ENCODE data around the gene PCSK5.

DNA sequence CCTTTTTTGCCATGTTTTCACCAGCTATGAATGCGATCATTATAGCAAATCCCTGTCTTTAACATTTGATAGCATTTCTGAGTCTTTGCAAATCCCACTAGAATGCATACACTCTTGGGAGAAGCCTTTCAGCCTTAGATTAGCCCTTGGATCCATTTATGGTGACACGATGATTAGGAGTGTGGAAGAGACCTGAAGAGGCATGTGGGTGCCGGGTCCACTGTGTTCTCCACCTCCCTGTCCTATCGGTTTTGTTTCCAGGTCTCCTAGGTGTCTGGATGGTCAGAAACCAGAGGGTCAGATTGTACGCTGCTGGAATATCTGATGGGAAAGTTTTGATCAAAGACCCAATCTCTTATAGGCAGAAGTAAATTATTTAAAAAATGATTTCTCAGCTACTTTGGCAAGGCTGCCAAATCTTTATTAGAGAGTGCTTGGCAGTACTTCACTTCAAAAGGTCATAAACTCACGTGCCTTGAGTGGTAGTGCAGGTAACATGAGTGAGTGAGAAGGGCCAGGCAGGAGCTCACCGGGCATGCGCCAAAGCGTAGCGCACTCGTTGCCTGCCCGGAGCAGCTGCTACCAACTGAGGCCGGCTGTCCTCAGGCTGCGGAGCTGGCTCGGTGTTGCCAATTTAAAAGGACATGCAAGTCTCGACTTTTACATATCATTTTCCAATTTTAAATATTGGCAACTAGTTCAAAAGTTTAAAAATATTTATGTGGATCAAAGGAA, 51.3 kb downstream of the PCSK5 start:
- TF ChIP-seq, protein P1, sequence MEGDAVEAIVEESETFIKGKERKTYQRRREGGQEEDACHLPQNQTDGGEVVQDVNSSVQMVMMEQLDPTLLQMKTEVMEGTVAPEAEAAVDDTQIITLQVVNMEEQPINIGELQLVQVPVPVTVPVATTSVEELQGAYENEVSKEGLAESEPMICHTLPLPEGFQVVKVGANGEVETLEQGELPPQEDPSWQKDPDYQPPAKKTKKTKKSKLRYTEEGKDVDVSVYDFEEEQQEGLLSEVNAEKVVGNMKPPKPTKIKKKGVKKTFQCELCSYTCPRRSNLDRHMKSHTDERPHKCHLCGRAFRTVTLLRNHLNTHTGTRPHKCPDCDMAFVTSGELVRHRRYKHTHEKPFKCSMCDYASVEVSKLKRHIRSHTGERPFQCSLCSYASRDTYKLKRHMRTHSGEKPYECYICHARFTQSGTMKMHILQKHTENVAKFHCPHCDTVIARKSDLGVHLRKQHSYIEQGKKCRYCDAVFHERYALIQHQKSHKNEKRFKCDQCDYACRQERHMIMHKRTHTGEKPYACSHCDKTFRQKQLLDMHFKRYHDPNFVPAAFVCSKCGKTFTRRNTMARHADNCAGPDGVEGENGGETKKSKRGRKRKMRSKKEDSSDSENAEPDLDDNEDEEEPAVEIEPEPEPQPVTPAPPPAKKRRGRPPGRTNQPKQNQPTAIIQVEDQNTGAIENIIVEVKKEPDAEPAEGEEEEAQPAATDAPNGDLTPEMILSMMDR (IDR thresholded peaks at IDR 0.05 in 2 of 3, conservative IDR thresholded peaks at IDR 0.05 in 1 of 3; ENCODE audit: borderline replicate concordance in 1 of 3, insufficient read depth in 1 of 3, low read depth in 2 of 3, low read length in 2 of 3): no peak
- TF ChIP-seq TCF7L2 (IDR thresholded peaks at IDR 0.05; ENCODE audit: borderline replicate concordance, extremely low read depth, insufficient read depth, insufficient read length) (no peak), YY1 (IDR thresholded peaks at IDR 0.05; ENCODE audit: extremely low read depth, insufficient replicate concordance, low read depth, low read length) (no peak), EZH2 (IDR thresholded peaks at IDR 0.05) (no peak), SRF (IDR thresholded peaks at IDR 0.05; ENCODE audit: low read depth) (no peak), POLR2AphosphoS5 (IDR thresholded peaks at IDR 0.05; ENCODE audit: low read depth, low read length) (no peak)
- TF ChIP-seq, protein P2, sequence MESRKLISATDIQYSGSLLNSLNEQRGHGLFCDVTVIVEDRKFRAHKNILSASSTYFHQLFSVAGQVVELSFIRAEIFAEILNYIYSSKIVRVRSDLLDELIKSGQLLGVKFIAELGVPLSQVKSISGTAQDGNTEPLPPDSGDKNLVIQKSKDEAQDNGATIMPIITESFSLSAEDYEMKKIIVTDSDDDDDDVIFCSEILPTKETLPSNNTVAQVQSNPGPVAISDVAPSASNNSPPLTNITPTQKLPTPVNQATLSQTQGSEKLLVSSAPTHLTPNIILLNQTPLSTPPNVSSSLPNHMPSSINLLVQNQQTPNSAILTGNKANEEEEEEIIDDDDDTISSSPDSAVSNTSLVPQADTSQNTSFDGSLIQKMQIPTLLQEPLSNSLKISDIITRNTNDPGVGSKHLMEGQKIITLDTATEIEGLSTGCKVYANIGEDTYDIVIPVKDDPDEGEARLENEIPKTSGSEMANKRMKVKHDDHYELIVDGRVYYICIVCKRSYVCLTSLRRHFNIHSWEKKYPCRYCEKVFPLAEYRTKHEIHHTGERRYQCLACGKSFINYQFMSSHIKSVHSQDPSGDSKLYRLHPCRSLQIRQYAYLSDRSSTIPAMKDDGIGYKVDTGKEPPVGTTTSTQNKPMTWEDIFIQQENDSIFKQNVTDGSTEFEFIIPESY (IDR thresholded peaks at IDR 0.05; ENCODE audit: extremely low read depth, insufficient replicate concordance, low read length): no peak
